Cardiac septum (tissue), 1 donor: ENCODE results near the gene KDM4C. TPM values are rescaled to one million over a fixed set of nuclear protein-coding genes. Genes with fewer than 3 reads are reported as not detected.

Experiments used
- DNase-seq: peaks from one replicate; pipeline ENCODE4 v3.0.0-alpha.2; 2020; ENCODE audit warnings: low spot score
- intact Hi-C: fragments of 100-400 bp; cut with DNase I; formaldehyde crosslinking; loops from one replicate; pipeline ENCODE4 v1.14.0; 2022
- total RNA-seq: library from RNA; stranded (reverse); fragmentation: NEBNext Ultra II Directional; extraction: Animal tissue kit (Norgen Biotek cat#: 25700); gene quantifications from one replicate; pipeline ENCODE4 v1.2.1, GENCODE V29; 2021
- donor health status: DM: no; HTN: no; CAD: no.

KDM4C gene
- total RNA-seq, 1 donor from 2014 or later = 16.8 TPM

DNA sequence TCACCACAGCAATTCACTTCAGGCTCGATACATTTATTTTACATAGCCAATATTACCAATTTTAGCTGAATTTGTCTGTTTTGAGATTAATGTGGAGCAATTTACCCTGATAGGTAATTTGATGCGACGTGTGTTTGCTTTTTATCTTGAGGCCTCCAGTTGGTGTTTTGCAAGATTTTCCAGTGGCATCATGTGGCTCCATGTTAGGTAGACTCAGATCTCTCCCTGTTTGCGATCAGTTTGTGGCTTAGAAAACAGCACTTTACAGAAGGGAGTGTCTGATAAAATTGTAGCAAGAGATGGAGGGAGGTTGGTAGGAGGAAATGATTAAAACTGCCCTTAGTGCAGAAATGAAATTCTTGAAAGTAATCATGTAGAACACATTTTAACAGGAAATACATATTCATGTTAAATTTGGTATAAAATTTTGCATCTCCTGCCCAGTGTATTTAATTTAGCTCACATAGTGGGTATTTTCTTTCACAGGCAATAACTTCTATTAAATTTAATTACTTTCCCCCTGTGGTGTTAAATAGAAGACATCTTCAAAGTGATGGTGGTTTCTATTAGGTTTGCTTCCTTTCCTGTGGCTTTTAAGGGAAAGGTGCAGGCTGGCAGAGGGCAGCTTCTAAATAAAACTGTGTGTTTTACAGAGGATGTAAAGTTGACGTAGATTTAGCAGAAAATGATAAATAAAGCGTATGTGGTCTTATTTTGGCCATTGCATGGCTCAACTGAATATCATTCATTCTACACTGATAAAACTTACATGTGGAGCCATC lies 135.8 kb downstream of the KDM4C start:
- intact Hi-C loops = no loop called here

DNA sequence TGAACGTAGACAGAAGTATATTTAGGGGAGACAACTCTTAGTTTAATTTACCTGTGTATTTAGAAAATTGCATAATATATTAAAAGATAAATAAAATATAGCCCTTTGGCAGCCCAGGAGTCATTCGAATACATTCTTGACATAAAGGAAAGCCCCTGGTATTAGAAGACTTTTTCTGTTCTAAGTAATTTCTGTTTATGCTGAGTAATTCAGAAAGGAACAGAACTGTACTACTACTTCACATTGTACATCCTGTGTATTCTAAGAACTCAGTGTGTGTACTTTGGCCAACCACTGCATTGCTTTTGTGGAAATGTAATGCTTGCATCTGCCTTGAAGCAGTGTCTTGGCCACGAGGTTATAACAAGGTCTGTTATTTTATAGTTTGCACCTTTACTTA lies 136.4 kb downstream of the KDM4C start:
- intact Hi-C loops = no loop called here
- DNase-seq = no peak

More for the DNA sequence above, 135.8 kb downstream of the KDM4C start:
- DNase-seq = no peak

DNA sequence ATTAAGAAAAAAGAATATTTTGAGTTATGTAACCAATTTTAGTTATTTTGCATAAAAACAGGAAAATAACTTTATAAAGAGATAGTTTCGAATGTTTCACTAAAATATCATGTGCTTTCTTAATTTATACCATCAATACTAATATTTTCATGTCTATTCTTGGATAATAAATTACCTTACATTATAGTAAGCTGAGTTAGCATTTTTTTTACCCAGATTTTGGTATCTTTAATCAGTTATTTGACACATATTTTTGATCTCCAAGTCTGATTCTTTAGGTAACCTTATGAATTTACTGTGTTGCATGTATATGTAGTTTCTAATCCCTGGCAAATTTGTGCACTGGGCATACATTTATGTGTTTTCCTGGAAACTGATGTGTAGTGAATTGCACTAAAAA lies 138.0 kb downstream of the KDM4C start:
- intact Hi-C loops = no loop called here

GRCh38 chr9:6896562-6896961 lies 138.8 kb downstream of the KDM4C start:
- DNase-seq = no peak
- intact Hi-C loops = no loop called here

More for the DNA sequence above, 138.0 kb downstream of the KDM4C start:
- DNase-seq = no peak

DNA sequence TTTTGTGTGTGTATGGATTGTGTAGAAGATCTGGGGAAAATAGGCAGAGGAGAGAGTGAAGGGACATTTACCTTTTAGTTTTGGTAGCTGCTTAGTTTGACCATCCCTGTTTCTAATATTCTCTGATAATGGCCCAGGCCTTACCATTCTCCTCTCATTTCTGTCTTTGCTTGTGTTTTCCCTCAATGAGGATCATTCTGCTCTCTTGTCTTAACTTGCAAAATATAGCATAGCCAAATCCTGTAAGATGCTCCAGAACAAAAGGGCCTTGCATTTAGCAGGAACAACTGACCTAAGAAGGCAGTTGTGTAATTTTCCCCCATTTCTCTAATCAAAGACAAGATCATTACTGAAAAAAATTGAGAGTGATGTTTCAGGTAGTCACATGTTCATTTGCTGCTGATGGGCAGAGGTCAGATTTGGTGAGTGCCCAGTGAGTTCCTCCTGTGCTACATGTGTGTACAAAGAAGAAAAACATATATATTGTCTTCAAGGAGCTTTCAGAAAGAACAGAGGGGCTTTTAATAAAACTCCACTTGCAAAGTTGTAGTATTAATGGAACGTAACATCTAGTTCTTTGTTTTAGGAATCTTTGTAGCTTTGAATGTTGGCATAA lies 139.5 kb downstream of the KDM4C start:
- intact Hi-C loops = no loop called here

DNA sequence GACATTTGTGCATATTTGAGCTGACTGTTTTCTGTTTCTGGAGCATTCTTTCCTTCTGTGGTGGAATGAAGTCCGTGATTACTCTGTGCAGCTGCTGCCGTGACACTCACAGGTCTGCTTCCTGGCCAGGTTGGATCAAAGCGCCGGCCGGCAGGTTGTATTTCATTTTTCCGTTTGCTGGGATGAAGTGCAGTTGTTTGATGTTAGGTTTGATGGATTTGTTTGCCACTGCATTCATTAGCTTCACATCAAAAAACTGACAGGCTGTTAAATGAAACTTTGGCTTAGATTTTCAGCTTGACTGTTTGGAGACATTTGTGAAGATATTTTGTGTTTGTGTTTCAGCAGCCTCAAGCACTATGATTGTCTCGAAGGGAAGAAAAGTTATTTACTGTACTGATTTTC lies 140.1 kb downstream of the KDM4C start:
- no peak for DNase-seq
- intact Hi-C loops = no loop called here

More for the DNA sequence above, 139.5 kb downstream of the KDM4C start:
- no peak for DNase-seq

DNA sequence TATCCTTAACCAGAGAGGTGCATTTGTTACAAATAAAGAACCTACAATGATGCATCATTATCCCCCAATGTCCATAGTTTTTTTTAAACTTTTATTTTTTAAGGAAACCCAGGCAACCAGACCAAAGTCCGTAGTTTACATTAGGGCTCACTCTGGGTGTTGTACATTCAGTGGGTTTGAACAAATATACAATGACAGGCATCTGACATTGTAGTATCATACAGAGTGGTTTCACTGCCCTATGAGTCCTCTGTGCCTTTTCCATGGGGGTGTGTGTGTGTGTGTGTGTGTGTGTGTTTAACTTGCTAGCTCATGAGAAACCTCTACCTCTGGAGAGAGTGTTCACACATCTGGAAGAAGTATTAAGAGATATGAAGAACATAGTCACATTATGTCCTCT lies 141.5 kb downstream of the KDM4C start:
- DNase-seq = no peak
- intact Hi-C loops = no loop called here

DNA sequence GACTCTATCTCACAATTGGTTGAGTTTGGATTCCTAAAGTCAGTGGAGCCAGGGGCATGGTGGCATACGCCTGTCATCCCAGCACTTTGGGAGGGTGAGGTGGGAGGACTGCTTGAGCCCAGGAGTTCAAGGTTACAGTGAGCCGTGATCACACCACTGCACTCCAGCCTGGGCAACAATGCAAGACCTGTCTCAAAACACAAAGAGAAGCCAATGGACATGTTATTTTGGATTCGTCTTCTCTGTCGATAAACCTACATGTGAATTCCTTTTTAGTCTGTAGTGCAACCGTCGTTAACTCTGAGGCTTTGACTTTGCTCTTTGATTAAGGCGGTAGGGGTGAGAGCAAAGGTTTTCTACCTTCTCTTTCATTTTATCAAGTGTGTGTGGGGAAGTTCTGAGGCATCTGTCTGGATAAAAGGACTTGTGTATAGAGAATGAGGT lies 142.7 kb downstream of the KDM4C start:
- intact Hi-C loops = no loop called here
- no peak for DNase-seq

GRCh38 chr9:6901180-6901579 lies 143.4 kb downstream of the KDM4C start:
- DNase-seq = no peak
- intact Hi-C loops = no loop called here

DNA sequence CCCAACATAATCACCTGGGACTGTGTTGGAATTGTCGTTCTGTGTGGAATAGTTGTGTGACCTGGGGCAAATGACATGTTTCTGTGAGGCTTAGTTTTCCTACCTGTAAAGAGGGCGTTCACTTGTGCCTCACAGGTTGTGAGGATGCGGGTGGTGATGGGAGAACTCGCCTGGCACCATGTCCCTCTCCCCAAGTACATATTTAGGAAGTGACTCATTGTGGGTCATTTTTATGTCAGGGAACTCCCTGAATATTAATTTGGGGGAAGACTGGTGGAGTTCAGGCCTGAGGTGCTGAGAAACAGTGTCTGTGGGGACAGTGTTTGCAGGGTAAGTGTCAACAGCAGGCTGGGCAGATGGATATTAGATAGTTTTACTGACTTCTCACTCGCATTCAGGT lies 144.7 kb downstream of the KDM4C start:
- DNase-seq = no peak
- intact Hi-C loops = no loop called here

DNA sequence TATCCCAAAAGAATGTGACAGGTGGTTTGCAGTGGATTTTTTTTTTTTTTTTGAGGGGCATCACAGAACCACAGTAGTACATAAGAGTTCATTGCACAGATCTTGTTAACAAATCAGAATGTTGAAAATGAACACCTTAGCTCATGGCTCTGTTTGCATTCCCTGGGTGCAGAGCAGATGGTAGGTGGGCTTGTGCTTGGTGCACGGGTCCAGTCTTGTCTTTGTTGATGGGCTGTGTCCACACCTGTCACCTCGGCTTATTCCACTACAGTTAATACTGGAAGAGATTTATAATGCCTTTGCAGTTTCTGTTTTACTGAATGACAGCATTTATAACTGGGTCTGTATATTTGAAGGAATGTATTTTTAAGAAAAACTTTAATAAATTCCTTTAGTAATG lies 146.6 kb downstream of the KDM4C start:
- intact Hi-C loops = no loop called here
- DNase-seq = no peak

GRCh38 chr9:6905850-6906375 lies 148.1 kb downstream of the KDM4C start:
- intact Hi-C loops = loop anchor here (5.0 kb wide), 1 partner anchor 141 kb away; no protein-coding TSS in a partner anchor

DNA sequence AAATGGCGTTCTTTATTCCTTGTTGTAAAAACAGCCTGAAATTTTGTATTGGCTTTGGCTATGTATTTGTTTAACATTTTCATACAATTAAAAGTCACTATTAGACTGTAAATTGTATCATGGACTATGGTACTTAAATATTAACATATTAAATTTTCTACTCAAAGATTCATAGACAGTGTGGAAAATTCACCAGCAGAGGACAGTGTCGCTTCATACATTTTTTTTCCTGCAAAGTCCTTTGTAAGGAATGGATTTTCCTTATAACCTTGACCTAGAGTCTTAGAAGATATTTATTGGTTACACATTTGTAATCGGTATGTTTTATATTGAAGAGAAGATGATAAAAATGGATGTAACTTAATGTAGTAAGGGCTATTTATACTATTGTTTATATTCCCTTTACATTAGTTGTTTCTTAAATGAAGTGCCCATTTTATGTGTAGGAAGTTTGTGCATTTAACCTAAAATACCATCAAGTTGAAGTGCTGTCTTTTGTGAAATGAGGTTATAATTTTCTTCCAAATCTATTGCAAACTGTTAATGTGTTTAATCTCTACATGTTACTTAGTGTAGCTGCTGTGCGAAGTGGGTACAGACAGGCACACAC lies 150.1 kb downstream of the KDM4C start:
- DNase-seq = no peak
- intact Hi-C loops = loop anchor here (5.0 kb wide), 1 partner anchor 139 kb away; no protein-coding TSS in a partner anchor

More at GRCh38 chr9:6905850-6906375, 148.1 kb downstream of the KDM4C start:
- no peak for DNase-seq

DNA sequence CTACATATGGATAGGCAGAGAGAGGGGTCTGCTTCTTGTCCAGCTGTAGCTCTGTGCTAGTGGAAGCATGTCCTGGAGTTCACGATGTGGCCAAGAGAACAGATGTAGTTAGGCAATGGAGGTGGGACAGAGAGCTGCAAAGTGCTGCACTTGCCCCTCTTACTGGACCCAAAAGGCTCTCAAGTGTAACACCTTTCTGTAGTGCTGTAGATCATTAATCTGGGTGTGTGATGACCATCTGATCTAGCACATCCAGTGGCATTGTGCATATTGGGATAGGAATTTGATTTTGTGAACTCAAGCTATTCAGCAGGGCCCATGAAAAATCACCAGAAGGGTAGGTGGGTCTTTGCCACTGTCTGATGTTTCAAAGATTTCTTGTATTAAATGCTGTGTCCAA lies 151.4 kb downstream of the KDM4C start:
- intact Hi-C loops = loop anchor here (5.0 kb wide), 1 partner anchor 138 kb away; no protein-coding TSS in a partner anchor
- DNase-seq = no peak

DNA sequence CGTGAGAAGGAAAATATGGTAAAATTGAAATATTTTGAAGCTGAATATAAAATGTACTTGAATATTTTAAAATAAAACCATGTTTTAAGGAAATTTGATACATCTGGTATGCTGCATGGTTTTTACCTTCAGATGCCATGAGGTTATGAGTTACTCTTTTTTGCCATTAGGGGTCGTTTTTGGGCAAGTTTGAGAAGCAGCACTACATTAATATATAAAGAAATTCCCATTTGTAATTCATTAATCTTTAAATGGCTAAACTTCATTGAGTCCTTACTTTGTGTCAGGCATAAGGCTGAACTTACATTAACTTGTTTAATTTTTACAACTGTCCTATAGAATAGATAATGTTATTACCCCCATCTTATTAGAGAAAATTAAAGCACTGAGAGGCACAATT lies 152.3 kb downstream of the KDM4C start:
- intact Hi-C loops = no loop called here
- DNase-seq = no peak

GRCh38 chr9:6910497-6910896 lies 152.7 kb downstream of the KDM4C start:
- intact Hi-C loops = no loop called here
- no peak for DNase-seq

DNA sequence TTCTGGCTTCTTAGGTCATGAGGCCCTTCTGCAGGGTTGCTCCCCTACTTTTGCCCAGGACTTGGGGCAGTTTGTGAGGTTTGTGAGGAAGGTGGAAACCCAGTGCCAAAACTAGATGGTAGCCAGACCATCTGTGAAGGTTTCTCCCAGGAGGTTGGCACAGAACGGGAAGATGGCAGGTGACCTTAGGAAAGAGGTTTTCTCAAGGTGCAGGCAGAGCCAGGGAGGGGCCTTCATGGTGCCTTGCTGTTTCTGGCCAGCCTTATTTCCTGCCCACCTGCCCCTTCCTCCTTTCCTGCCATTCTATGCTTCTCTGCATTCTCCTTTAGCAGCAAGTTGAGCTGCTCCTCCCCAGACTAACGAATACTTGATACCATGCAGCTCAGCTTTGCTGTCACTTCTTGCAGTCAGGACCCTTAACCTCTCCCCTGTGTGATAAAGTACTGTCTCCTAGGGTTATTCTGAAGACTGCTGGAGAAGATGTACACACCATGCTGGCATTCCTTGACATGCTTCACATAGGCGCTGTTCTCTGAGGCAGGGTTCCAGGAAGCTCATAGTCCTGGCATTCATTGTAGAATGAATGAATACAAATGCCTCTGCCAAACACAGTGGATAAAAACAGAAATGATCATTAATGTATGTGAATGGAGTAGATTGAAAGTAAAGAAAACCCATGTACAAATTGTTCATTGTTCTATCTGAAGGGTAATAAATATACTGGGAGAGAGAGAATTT lies 154.3 kb downstream of the KDM4C start:
- intact Hi-C loops = no loop called here
- no peak for DNase-seq

- no peak for DNase-seq
- intact Hi-C loops = no loop called here
These were observed 157.9 kb downstream of the KDM4C start for GRCh38 chr9:6915635-6916034.

DNA sequence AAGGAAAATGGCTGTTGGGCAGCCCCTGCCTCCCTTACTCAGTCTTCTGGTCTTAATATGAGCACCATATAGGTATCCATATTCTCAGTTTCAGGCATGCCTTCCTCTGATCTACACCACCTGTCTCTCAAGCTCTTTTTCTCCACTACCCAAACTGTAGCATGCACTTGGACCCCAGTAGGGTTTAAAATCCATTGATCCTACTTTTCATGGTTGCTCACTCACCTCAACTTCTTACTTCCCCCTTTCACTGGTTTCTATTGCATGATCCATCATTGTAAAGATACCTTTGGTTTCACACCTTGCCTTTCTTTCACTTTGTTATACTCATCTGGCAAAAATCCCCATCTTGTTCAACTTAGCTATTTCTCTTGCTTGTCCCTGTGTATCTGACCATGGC lies 159.4 kb downstream of the KDM4C start:
- intact Hi-C loops = no loop called here
- DNase-seq = no peak

- DNase-seq = no peak
- intact Hi-C loops = no loop called here
These were observed 162.3 kb downstream of the KDM4C start for GRCh38 chr9:6920041-6920440.
